HepG2 (cell line): ENCODE measurements around the gene SOX8. TPM values are rescaled to one million over a fixed set of nuclear protein-coding genes. Genes with fewer than 3 reads are reported as not detected.

Experiments used
- ATAC-seq: fragments of 200-7000 bp; cut with Tn5 transposase; 3 replicates; pipeline ENCODE4 v1.9.1; 2020; ENCODE audit warnings: mild to moderate bottlenecking, moderate library complexity
- BruUV-seq: library from RNA; stranded (reverse); fragments of 400-500 nt; replicated peaks from 2 replicates; lab custom pipeline; 2021; lab: Mats Ljungman, UMichigan
- CTCF ChIA-PET: fragments of 300-600 bp; formaldehyde crosslinking; extraction: SDS; loops from one replicate; lab custom pipeline; 2021; ENCODE audit warnings: low total read pairs, inconsistent platforms, low intra/inter-chr PET ratio; lab: Yijun Ruan, JAX
- POLR2A ChIA-PET: fragments of 350-600 bp; sonication (Branson Sonifier 250); formaldehyde crosslinking; loops from one replicate; lab custom pipeline; 2020; ENCODE audit warnings: antibody characterized with exemption, inconsistent platforms; lab: Yijun Ruan, JAX
- DNase-seq: peaks from one replicate; pipeline ENCODE4 v3.0.0-alpha.2; 2015; ENCODE audit warnings: low spot score
- FAIRE-seq: peaks from 3 replicates; lab custom pipeline; 2011; peaks lifted over from hg19 to GRCh38; lab: Jason Lieb, UNC
- H2AFZ ChIP-seq: one replicate; pipeline ENCODE4 v1.6.1; 2011; ENCODE audit warnings: low read length, inconsistent platforms
- H3K27ac ChIP-seq: fragments of 300-600 bp; 3 replicates; pipeline ENCODE4 v1.8.0; 2011; ENCODE audit warnings: mixed run types, mild to moderate bottlenecking, mixed read lengths, low read length, inconsistent platforms; ENCODE audit not compliant: insufficient read depth; ENCODE audit errors: extremely low read length
- H3K27me3 ChIP-seq, 2 experiments: fragments of 200-600 bp in 1 of 2; 2 replicates in 1 of 2; 3 replicates in 1 of 2; pipeline versions ENCODE4 v1.6.0 to v1.8.0; 2011; ENCODE audit warnings: low read length in 2 of 2, mild to moderate bottlenecking in 2 of 2, moderate library complexity in 2 of 2, inconsistent platforms in 1 of 2; ENCODE audit not compliant: insufficient read depth in 2 of 2, control insufficient read depth in 1 of 2
- H3K36me3 ChIP-seq, 2 experiments: fragments of 200-600 bp in 1 of 2; replicated peaks in 1 of 2; 2 replicates in 1 of 2; 3 replicates in 1 of 2; pipeline versions ENCODE4 v1.5.1 to v1.8.0; 2011; ENCODE audit warnings: low read length in 2 of 2, inconsistent platforms in 1 of 2; ENCODE audit not compliant: insufficient read depth in 2 of 2, control insufficient read depth in 1 of 2
- H3K4me1 ChIP-seq: 2 replicates; pipeline ENCODE4 v1.5.1; 2012; ENCODE audit warnings: low read length, inconsistent platforms; ENCODE audit not compliant: insufficient read depth
- H3K4me2 ChIP-seq: 2 replicates; pipeline ENCODE4 v1.6.0; 2011; ENCODE audit warnings: low read depth, low read length, inconsistent platforms
- H3K4me3 ChIP-seq, 3 experiments: fragments of 200-600 bp in 1 of 3; sonication (generic), shearing (Covaris generic) in 1 of 3; replicated peaks in 1 of 3; 2 replicates each; pipeline ENCODE4 v1.5.1; 2011 to 2016; ENCODE audit warnings: low read length in 3 of 3, inconsistent platforms in 2 of 3, low read depth in 2 of 3, mild to moderate bottlenecking in 2 of 3, control low read depth in 1 of 3, mixed read lengths in 1 of 3; ENCODE audit not compliant: insufficient read depth in 1 of 3
- H3K79me2 ChIP-seq: one replicate; pipeline ENCODE4 v1.6.1; 2011; ENCODE audit warnings: low read length, inconsistent platforms; ENCODE audit not compliant: insufficient read depth
- H3K9ac ChIP-seq: 2 replicates; pipeline ENCODE4 v1.6.0; 2011; ENCODE audit warnings: mild to moderate bottlenecking, low read depth, low read length, inconsistent platforms; ENCODE audit not compliant: insufficient read depth
- H3K9me3 ChIP-seq: 2 replicates; pipeline ENCODE4 v1.5.1; 2012; ENCODE audit warnings: mild to moderate bottlenecking, low read length
- H4K20me1 ChIP-seq: 2 replicates; pipeline ENCODE4 v1.6.0; 2011; ENCODE audit warnings: inconsistent platforms, mild to moderate bottlenecking, low read length, moderate library complexity; ENCODE audit not compliant: insufficient read depth
- AGO1 ChIP-seq: fragments of 200-400 bp; formaldehyde crosslinking; IDR thresholded peaks from 2 replicates; pipeline ENCODE4 v1.6.1; 2017; ENCODE audit warnings: mild to moderate bottlenecking, low read depth, low read length, moderate library complexity; ENCODE audit not compliant: poor library complexity, severe bottlenecking
- ATF1 ChIP-seq: IDR thresholded peaks from 2 replicates; pipeline ENCODE4 v1.6.1; 2016; ENCODE audit warnings: mild to moderate bottlenecking, control low read depth
- GRHL1 ChIP-seq: sonication (generic); formaldehyde crosslinking; conservative IDR thresholded peaks from 2 replicates; pipeline ENCODE4 v1.8.0; 2022; ENCODE audit warnings: missing genetic modification reagents
- KLF16 ChIP-seq, 2 experiments: sonication (generic) in 1 of 2; formaldehyde crosslinking in 1 of 2; IDR thresholded peaks; 2 replicates each; pipeline versions ENCODE4 v1.6.1 to v1.8.0; 2016 to 2023; ENCODE audit warnings: missing genetic modification reagents in 2 of 2, missing compliant biosample characterization in 1 of 2
- MIER2 ChIP-seq: IDR thresholded peaks from 2 replicates; pipeline ENCODE4 v1.6.1; 2016; ENCODE audit warnings: missing biosample characterization, missing genetic modification reagents
- MNT ChIP-seq: fragments of 450-650 bp; IDR thresholded peaks from 2 replicates; pipeline ENCODE4 v1.6.1; 2016
- RFX5 ChIP-seq: IDR thresholded peaks from 2 replicates; pipeline ENCODE4 v1.6.1; 2011; ENCODE audit warnings: low read depth, low read length, improper control_type of control experiment
- RNF2 ChIP-seq: fragments of 450-650 bp; conservative IDR thresholded peaks from 2 replicates; pipeline ENCODE4 v1.6.1; 2016; ENCODE audit warnings: low read depth
- ZBTB40 ChIP-seq, 2 experiments: fragments of 450-650 bp in 1 of 2; sonication (generic) in 1 of 2; formaldehyde crosslinking in 1 of 2; IDR thresholded peaks; 2 replicates each; pipeline versions ENCODE4 v1.6.1 to v1.8.0; 2016 to 2022; ENCODE audit warnings: antibody characterized with exemption in 1 of 2, mild to moderate bottlenecking in 1 of 2, missing genetic modification reagents in 1 of 2
- ZFP36 ChIP-seq: fragments of 150-350 bp; IDR thresholded peaks from 2 replicates; pipeline ENCODE4 v1.6.1; 2018; ENCODE audit warnings: borderline replicate concordance, low read length, low read depth; ENCODE audit not compliant: partially characterized antibody
- ZFY ChIP-seq: sonication (generic); formaldehyde crosslinking; IDR thresholded peaks from 2 replicates; pipeline ENCODE4 v1.4.0; 2020; ENCODE audit warnings: missing genetic modification reagents
- ZFYVE20 ChIP-seq: sonication (generic); formaldehyde crosslinking; IDR thresholded peaks from 2 replicates; pipeline ENCODE4 v1.8.0; 2023; ENCODE audit warnings: low read depth, mild to moderate bottlenecking, moderate library complexity, missing genetic modification reagents, borderline replicate concordance
- ZNF564 ChIP-seq: sonication (generic); formaldehyde crosslinking; IDR thresholded peaks from 2 replicates; pipeline ENCODE4 v1.8.1; 2023; ENCODE audit warnings: mild to moderate bottlenecking, missing genetic modification reagents
- WGBS: methylation state at CpG from one replicate; pipeline ENCODE4 v1.1.6; 2017; ENCODE audit warnings: low lambda C conversion rate; 5-methylcytosine and 5-hydroxymethylcytosine counted together
- in situ Hi-C: cut with HindIII; loops from 2 replicates; pipeline ENCODE4 v1.10.0; 2017; ENCODE audit warnings: low pct_unique_long_range_greater_than_20kb; ENCODE audit not compliant: extremely low pct_ligation_motif_present
- intact Hi-C: fragments of 100-400 bp; cut with micrococcal nuclease; formaldehyde crosslinking; loops from one replicate; pipeline ENCODE4 v1.10.0; 2022; ENCODE audit not compliant: unreplicated experiment
- polyA plus RNA-seq, 8 experiments: library from polyadenylated mRNA; depleted of rRNA in 3 of 8; stranded (reverse) in 7 of 8; unstranded in 1 of 8; fragments of >200 nt; fragmentation: Illumina TruSeq in 4 of 8; extraction: Trizol in 4 of 8; gene quantifications; 2 replicates each; pipeline versions ENCODE4 v1.2.1 to v1.2.3, GENCODE V29; 2011 to 2016; ENCODE audit warnings: low read depth in 4 of 8, missing spikeins in 1 of 8, mixed read lengths in 1 of 8; ENCODE audit not compliant: insufficient read depth in 1 of 8
- total RNA-seq, 5 experiments: library from RNA; depleted of rRNA; stranded (reverse); fragments of >200 nt; fragmentation: Illumina TruSeq; extraction: Trizol; gene quantifications; 2 replicates each; pipeline ENCODE4 v1.2.3, GENCODE V29; 2016; ENCODE audit warnings: low read depth in 1 of 5

The SOX8 gene
- total and polyA plus RNA-seq, 2 of the 13 experiments (the other 11 are each of a cell fraction or from before 2014, with no cell fraction given) = 0.20 to 0.28 TPM

GRCh38 chr16:978403-978802, 3.2 kb upstream of the SOX8 start:
- FAIRE-seq = no peak
- no peak overlapping the region for H3K27ac ChIP-seq
- H4K20me1 ChIP-seq = no peaks in the 10 kb centered on the region
- no peak overlapping the region for H3K4me3 ChIP-seq
- 28% methylated on average over 6 of the region's 9 CpGs for WGBS
- no peaks in the 10 kb centered on the region for H3K36me3 ChIP-seq
- in situ Hi-C loops (no loop called here), intact Hi-C loops (no loop called here)
- H3K4me2 ChIP-seq = no peak overlapping the region
- no peak for ATAC-seq
- H3K9ac ChIP-seq = no peak overlapping the region
- peaks cover 22 to 84% of the 10 kb centered on the region in 2 experiments for H3K27me3 ChIP-seq
- no peak for DNase-seq
- no TSS peak for BruUV-seq
- ChIA-PET CTCF (no interaction called here), POLR2A (no interaction called here)
- no peaks in the 10 kb centered on the region for H3K79me2 ChIP-seq
- no peaks in the 10 kb centered on the region for H3K9me3 ChIP-seq
- peaks cover 39% of the 10 kb centered on the region for H3K4me1 ChIP-seq
- no peak overlapping the region for H2AFZ ChIP-seq
- TF ChIP-seq ZFY (CRISPR knock-in tag) = no peak
- no peak for TF ChIP-seq ZFYVE20 (CRISPR knock-in tag)
- TF ChIP-seq GRHL1 (CRISPR knock-in tag) = no peak
- TF ChIP-seq ZBTB40 (IDR thresholded peaks at IDR 0.05) = no peak
- TF ChIP-seq ZBTB40 (CRISPR knock-in tag; IDR thresholded peaks at IDR 0.05) = no peak
- TF ChIP-seq RFX5 = no peak
- no peak for TF ChIP-seq ZNF564 (CRISPR knock-in tag)
- TF ChIP-seq KLF16 (CRISPR knock-in tag; IDR thresholded peaks at IDR 0.05) = no peak
- no peak for TF ChIP-seq RNF2
- TF ChIP-seq AGO1 = no peak
- TF ChIP-seq ATF1 (CRISPR knock-in tag) = no peak
- TF ChIP-seq MIER2 = no peak
- no peak for TF ChIP-seq MNT
- no peak for TF ChIP-seq ZFP36
